ENCODE measurements around the gene POLR1G.

The POLR1G gene

DNA sequence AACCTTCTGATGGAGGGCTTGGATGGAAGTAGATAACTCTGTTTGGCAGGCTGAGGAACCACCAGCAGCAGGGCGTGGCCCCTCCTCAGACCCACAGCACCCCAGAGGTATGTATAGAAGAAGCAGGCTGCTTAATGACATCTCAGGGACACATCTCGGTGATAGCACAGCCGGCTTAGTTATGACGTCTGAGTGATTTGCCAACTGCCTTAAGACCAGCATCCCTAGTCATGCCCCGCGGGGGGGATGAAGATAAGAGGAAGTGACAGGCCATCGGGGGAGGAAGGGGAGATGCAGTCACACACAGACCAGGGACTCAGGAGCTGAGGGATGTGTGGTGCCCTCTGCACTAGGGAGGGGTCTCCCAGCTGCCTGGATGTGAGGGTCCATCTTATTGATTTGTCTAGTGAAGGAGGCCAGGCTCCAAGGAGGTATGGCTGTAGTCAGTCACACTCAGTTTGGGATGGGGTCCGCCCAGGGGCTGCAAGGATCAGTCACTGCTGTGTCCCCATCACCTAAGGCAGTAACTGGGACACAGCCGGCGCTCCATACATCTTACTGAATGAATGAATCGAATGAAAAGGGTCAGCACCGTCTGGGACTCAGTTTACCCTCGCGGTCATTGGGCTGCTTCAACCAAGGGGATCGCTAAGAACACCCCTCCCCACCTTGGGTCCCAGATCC is 36.5 kb downstream of the POLR1G start:
- DNase-seq (ENCODE audit: low read depth) = peak; percentile 56
- peak overlapping the region; percentile 47 for H3K4me3 ChIP-seq (replicated peaks; ENCODE audit: low read depth, low read length)
- no peak for TF ChIP-seq CTCF (IDR thresholded peaks at IDR 0.05; ENCODE audit: low read length, missing control alignments)

DNA sequence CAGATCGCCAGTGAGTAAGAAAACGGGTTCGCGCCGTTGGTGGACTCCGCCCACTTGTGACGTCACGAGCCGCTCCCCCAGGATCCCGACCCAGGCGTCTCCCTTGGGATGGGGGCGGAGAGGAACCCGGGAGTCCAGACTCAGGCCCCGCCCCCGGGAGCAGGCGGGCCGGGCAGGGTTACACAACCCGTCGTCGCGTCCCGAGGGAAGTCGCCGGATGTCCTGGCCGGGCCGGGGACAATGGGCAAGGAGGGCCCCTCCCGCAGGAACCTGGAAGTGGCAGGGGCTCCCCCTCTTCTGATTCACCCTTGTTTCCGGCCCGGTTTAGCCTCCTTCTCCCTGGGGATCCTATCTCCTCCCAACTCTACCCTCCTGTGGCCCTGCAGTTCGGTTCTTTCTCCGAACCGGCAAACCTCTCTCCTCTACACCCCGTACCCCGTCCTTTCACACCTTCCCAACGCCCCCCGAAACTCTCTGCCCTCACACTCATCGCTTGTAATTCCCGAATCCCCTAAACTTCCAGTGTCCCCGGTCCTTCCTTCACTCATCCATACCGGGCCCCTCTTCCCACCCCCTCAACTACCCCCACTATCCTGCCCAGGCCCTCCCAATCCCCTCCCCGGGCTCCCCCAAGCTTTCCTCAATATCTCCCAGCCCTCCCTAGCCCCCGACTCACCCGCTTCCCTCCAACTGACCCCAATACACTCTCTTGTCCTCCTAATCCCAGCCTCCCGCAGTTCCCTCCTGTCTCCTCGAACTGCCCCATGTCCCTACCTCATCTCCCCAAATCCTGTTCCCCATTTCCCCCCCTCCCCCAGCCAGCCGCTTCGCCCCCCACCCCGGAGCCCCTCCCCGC is 37.2 kb downstream of the POLR1G start:
- peak; percentile 93 for DNase-seq (ENCODE audit: low read depth)
- H3K4me3 ChIP-seq (replicated peaks; ENCODE audit: low read depth, low read length) = peak overlapping the region; percentile 47
- no peak for TF ChIP-seq CTCF (IDR thresholded peaks at IDR 0.05; ENCODE audit: low read length, missing control alignments)

DNA sequence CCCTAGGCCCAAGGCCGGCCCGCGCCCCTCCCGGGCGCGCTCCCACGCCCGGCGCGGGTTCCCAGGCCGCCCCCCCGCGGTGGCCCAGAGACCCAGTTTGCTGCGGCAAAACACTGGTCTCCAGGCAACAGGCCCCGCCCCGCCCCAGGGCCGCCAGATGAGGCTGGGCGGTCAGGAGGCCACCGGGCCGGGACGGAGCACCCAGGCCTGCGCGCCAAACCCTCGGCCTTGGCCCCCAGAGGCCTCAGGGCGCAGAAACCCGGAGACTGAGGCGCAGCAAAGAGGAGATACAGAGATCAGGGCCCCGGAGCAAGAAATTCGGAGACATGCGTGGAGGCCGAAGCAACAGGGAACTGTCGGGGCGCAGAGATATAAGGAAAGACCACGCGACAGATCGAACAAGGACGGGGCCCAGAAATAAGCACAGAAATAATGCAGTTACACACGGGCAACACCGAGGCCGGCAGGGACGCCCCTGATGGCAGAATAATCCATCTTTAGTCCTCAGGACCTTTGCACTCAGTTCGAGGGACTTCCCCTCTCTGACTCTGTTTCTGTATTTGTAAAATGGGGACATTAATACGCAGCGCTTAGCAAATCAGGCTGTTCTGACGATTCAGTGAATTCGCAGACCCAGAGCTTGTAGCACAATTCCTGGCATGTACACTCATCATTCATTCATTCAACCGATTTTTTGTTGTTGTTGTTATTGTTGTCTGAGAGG is 38.0 kb downstream of the POLR1G start:
- DNase-seq (ENCODE audit: low read depth) = peak; percentile 88
- H3K4me3 ChIP-seq (replicated peaks; ENCODE audit: low read depth, low read length) = peak overlapping the region; percentile 17
- TF ChIP-seq CTCF (IDR thresholded peaks at IDR 0.05; ENCODE audit: low read length, missing control alignments) = no peak

GRCh38 chr19:45445139-45445538 is 38.7 kb downstream of the POLR1G start:
- no peak for TF ChIP-seq CTCF (IDR thresholded peaks at IDR 0.05; ENCODE audit: low read length, missing control alignments)
- no peak overlapping the region for H3K4me3 ChIP-seq (replicated peaks; ENCODE audit: low read depth, low read length)
- no peak for DNase-seq (ENCODE audit: low read depth)

- DNase-seq (ENCODE audit: low read depth) = peak; percentile 71
- no peak overlapping the region for H3K4me3 ChIP-seq (replicated peaks; ENCODE audit: low read depth, low read length)
- TF ChIP-seq CTCF (IDR thresholded peaks at IDR 0.05; ENCODE audit: low read length, missing control alignments) = peak; percentile 53
Observed at GRCh38 chr19:45446295-45446694, 39.9 kb downstream of the POLR1G start.

DNA sequence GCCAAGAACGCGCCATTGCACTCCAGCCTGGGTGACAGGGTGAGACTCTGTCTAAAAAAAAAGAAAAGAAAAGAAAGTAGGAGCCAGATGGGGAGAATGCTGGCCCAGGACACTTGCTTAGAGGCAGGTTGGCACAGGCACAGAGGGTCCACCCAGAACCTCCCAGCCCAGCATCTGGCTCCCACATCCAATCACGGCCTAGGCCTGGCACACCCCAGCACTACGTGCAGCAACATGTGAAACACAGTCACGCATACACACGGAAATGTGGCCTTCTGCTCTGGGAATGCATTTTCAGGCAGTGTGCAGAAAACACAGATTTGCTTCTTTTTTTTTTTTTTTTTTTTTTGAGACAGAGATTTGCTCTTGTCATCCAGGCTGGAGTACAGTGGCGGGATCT is 40.5 kb downstream of the POLR1G start:
- H3K4me3 ChIP-seq (replicated peaks; ENCODE audit: low read depth, low read length) = no peak overlapping the region
- no peak for DNase-seq (ENCODE audit: low read depth)
- TF ChIP-seq CTCF (IDR thresholded peaks at IDR 0.05; ENCODE audit: low read length, missing control alignments) = no peak
